Nephron (organoid): Measurements from ENCODE around the gene C2CD2L.
A peak's percentile ranks its signal among the peaks of the same experiment; 100 is the strongest.

ENCODE experiments used
- H3K27ac Mint-ChIP-seq, 3 experiments: 2 replicates each; pipeline ENCODE4 v1.8.0; 2020; ENCODE audit warnings: mixed read lengths in 3 of 3, mild to moderate bottlenecking in 2 of 3, moderate library complexity in 1 of 3
- H3K27me3 Mint-ChIP-seq: 2 replicates; pipeline ENCODE4 v1.8.0; 2021; ENCODE audit warnings: low read depth, mild to moderate bottlenecking, moderate library complexity, mixed read lengths
- H3K36me3 Mint-ChIP-seq: 2 replicates; pipeline ENCODE4 v1.8.0; 2020; ENCODE audit warnings: low read depth, mixed read lengths
- H3K4me1 Mint-ChIP-seq: 2 replicates; pipeline ENCODE4 v1.8.0; 2020; ENCODE audit warnings: mixed read lengths
- H3K4me3 Mint-ChIP-seq, 3 experiments: 2 replicates each; pipeline ENCODE4 v1.8.0; 2020; ENCODE audit warnings: mild to moderate bottlenecking in 3 of 3, mixed read lengths in 3 of 3, moderate library complexity in 2 of 3
- H3K9me3 Mint-ChIP-seq: 2 replicates; pipeline ENCODE4 v1.8.0; 2020; ENCODE audit warnings: mixed read lengths
- CTCF ChIP-seq, 3 experiments: fragments of 200-600 bp; sonication (generic); IDR thresholded peaks; one replicate each; pipeline ENCODE4 v1.5.0; 2021; ENCODE audit warnings: antibody characterized with exemption in 3 of 3; ENCODE audit not compliant: unreplicated experiment in 3 of 3

Gene C2CD2L

GRCh38 chr11:119116235-119116594, 9.1 kb downstream of the C2CD2L start:
- no peak overlapping the region for H3K27ac Mint-ChIP-seq
- peaks cover 9% of the 10 kb centered on the region for H3K4me1 Mint-ChIP-seq
- H3K36me3 Mint-ChIP-seq = peaks cover 21% of the 10 kb centered on the region

GRCh38 chr11:119116601-119117000, 9.5 kb downstream of the C2CD2L start:
- Mint-ChIP-seq H3K4me3 (no peak overlapping the region), H3K27me3 (no peaks in the 10 kb centered on the region), H3K27ac (no peak overlapping the region), H3K4me1 (peaks cover 9% of the 10 kb centered on the region), H3K36me3 (peaks cover 17% of the 10 kb centered on the region), H3K9me3 (no peaks in the 10 kb centered on the region)
- TF ChIP-seq CTCF (IDR thresholded peaks at IDR 0.05; ENCODE audit: unreplicated experiment in 3 of 3) = no peak

More at GRCh38 chr11:119116235-119116594, 9.1 kb downstream of the C2CD2L start:
- no peak for TF ChIP-seq CTCF (IDR thresholded peaks at IDR 0.05; ENCODE audit: unreplicated experiment in 3 of 3)
- H3K9me3 Mint-ChIP-seq = no peaks in the 10 kb centered on the region
- no peak overlapping the region for H3K4me3 Mint-ChIP-seq
- no peaks in the 10 kb centered on the region for H3K27me3 Mint-ChIP-seq

- H3K27me3 Mint-ChIP-seq = no peaks in the 10 kb centered on the region
These were observed 10.0 kb downstream of the C2CD2L start for GRCh38 chr11:119117004-119117706.

GRCh38 chr11:119118227-119118626, 11.1 kb downstream of the C2CD2L start:
- H3K27me3 Mint-ChIP-seq = no peaks in the 10 kb centered on the region
- H3K4me3 Mint-ChIP-seq = no peak overlapping the region
- TF ChIP-seq CTCF (IDR thresholded peaks at IDR 0.05; ENCODE audit: unreplicated experiment in 3 of 3) = no peak
- peaks cover 19% of the 10 kb centered on the region for H3K4me1 Mint-ChIP-seq
- no peak overlapping the region for H3K27ac Mint-ChIP-seq
- peaks cover 16% of the 10 kb centered on the region for H3K36me3 Mint-ChIP-seq
- H3K9me3 Mint-ChIP-seq = no peaks in the 10 kb centered on the region

More at GRCh38 chr11:119117004-119117706, 10.0 kb downstream of the C2CD2L start:
- TF ChIP-seq CTCF (IDR thresholded peaks at IDR 0.05; ENCODE audit: unreplicated experiment in 3 of 3) = no peak
- H3K36me3 Mint-ChIP-seq = peaks cover 13% of the 10 kb centered on the region
- H3K4me3 Mint-ChIP-seq = no peak overlapping the region
- H3K4me1 Mint-ChIP-seq = peaks cover 13% of the 10 kb centered on the region
- no peak overlapping the region for H3K27ac Mint-ChIP-seq
- H3K9me3 Mint-ChIP-seq = no peaks in the 10 kb centered on the region

- H3K4me1 Mint-ChIP-seq = peaks cover 19% of the 10 kb centered on the region
- no peak for TF ChIP-seq CTCF (IDR thresholded peaks at IDR 0.05; ENCODE audit: unreplicated experiment in 3 of 3)
- H3K27me3 Mint-ChIP-seq = no peaks in the 10 kb centered on the region
- no peak overlapping the region for H3K4me3 Mint-ChIP-seq
- H3K9me3 Mint-ChIP-seq = no peaks in the 10 kb centered on the region
- H3K36me3 Mint-ChIP-seq = peaks cover 18% of the 10 kb centered on the region
- H3K27ac Mint-ChIP-seq = no peak overlapping the region
These were observed 11.8 kb downstream of the C2CD2L start for GRCh38 chr11:119118946-119119345.

- H3K9me3 Mint-ChIP-seq = no peaks in the 10 kb centered on the region
- no peaks in the 10 kb centered on the region for H3K27me3 Mint-ChIP-seq
- peaks cover 19% of the 10 kb centered on the region for H3K4me1 Mint-ChIP-seq
- peaks cover 16% of the 10 kb centered on the region for H3K36me3 Mint-ChIP-seq
- H3K4me3 Mint-ChIP-seq = peak overlapping the region; percentile 90 to 96 (median 94)
- peak overlapping the region; percentile 94 to 98 (median 97) for H3K27ac Mint-ChIP-seq
- no peak for TF ChIP-seq CTCF (IDR thresholded peaks at IDR 0.05; ENCODE audit: unreplicated experiment in 3 of 3)
These were observed 13.5 kb downstream of the C2CD2L start for GRCh38 chr11:119120639-119121007.
